ENCODE data around the gene PRAMEF26.
"Not testable (repeated sequence)": the region's sequence is repeated elsewhere in the genome, so short reads cannot be mapped to it uniquely, and the experiment has no call there.

The PRAMEF26 gene

DNA sequence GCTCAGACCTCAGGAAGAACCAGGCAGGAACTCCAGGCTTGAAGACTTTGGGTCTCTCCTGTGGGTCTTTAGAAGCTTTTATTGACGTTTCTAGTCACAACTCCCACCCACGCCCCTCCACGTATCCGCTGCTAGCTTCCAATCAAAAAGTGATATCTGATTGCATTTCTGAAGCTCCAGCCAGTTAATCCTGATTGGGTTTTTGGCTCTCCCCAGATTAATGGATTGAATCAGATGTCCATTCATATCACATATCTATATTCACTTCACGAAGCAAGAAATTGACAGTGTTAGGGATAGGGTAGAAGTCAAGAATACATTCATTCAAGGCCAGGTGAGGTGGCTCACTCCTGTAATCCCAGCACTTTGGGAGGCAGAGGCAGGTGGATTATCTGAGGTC, at the start of gene PRAMEF26:
PRAMEF26 (minus strand) TSS at position 101 of the 400 bp plus-strand sequence. CDS start 2,914 bp downstream, outside the sequence.
- DNase-seq (ENCODE audit: extremely low read depth in 1 of 2, low read depth in 1 of 2) = not testable (repeated sequence)

DNA sequence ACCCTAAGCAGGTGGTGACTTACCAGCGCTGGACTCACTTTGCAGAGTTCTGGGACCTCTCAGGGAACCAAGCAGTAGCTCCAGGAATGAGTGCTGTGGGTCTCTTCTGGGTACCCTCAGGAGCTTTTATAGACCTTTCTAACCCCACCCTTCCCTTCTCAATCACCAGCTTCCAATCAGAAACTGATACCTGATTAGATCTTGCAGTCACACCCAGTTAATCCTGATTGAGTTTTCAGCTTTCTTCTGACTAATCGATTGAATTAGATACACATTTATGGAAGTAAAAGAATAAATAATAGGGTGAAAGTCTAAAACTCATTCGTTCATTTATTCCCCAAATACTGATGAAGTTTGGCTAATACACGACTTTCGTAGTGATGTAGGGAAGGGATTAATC, 45.5 kb upstream of the PRAMEF26 start, which contains the start of gene PRAMEF13:
PRAMEF13 (minus strand) TSS at position 101 of the 400 bp plus-strand sequence. CDS start 1,820 bp downstream, outside the sequence.
- not testable (repeated sequence) for DNase-seq (ENCODE audit: extremely low read depth in 1 of 2, low read depth in 1 of 2)

DNA sequence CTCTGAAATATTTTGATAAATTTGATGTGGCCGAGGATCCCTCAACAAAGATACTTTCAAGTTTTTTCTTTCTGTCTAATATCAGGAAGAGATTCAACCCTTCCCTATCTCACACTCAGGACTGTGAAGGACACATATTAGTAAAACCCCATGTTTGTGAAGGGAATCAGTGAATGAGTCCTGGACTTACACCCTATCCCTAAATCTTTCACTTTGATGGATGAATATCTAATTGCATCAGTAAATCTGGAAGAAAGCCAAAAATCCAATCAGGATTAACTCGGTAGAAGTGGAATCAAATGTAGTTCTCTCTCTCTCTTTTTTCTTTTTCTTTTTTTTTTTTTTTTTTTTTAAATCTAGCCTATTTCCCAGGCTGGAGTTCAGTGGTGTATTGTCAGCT, 15.7 kb upstream of the PRAMEF26 start, which contains the start of gene PRAMEF9:
PRAMEF9 (plus strand) TSS at position 301 of the 400 bp plus-strand sequence. CDS start 3,433 bp downstream, outside the sequence.
- DNase-seq (ENCODE audit: extremely low read depth in 1 of 2, low read depth in 1 of 2) = not testable (repeated sequence)

GRCh38 chr1:13165531-13165930, 9.7 kb upstream of the PRAMEF26 start, which contains the start of gene HNRNPCL4:
TSS of gene HNRNPCL4 (minus strand) at chr1:13165631. CDS start at chr1:13165467, 164 bp downstream.
- not testable (repeated sequence) for DNase-seq (ENCODE audit: extremely low read depth in 1 of 2, low read depth in 1 of 2)

DNA sequence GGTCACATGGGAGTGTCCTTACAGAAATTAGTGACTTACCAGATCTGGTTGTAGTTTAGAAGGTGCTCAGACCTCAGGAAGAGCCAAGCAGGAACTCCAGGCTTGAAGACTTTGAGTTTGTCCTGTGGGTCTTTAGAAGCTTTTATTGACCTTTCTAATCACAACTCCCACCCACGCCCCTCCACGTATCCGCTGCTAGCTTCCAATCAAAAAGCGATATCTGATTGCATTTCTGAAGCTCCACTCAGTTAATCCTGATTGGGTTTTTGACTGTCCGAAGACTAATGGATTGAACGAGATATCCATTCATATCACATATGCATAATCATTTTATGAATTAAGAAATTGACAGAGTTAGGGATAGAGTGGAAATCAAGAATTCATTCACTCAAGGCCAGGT, 39.1 kb downstream of the PRAMEF26 start, which contains the start of gene HNRNPCL2:
HNRNPCL2 (minus strand) TSS at position 101 of the 400 bp plus-strand sequence. CDS start 454 bp downstream, outside the sequence.
- DNase-seq (ENCODE audit: extremely low read depth in 1 of 2, low read depth in 1 of 2) = not testable (repeated sequence)
